ENCODE results near the gene EIF4A3.
A peak's percentile ranks its signal among the peaks of the same experiment; 100 is the strongest.

EIF4A3 gene

DNA sequence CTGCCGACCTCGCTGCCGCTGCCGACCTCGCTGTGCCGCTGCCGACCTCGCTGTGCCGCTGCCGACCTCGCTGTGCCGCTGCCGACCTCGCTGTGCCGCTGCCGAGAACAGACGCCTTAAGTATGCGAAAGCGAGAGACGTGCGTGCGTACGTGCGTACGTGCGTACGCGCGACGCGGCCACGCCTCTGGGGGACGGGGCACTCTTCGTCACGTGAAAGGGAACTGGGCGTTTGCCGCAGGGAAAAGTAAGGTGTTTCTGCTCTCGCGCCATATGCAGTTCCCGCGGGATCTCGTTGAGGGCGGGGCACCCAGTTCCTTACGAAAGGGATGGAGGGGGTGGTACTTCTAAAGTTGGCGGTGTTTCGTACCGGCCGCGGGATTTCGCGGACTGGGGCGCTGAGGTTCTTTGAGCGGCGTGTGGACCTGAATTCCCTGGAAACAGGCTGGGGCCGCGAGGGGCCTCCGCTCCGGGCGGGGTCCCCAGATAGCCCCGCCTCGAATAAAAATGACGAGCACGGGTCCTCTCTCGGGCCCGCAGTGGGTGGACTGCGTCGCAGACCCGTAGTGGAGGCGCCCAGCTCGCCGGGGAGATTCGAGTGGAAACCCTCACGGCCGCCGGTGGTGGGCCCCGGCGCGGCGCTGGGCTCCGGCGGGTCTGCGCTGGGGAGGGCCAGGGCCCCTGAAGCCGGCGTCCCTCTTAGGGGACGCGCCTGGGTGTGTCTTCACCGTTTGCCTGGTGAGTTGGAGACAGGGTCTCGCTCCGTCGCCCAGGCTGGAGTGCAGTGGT, at the start of gene EIF4A3:
Gene EIF4A3, minus strand, starts transcription at position 94 of the 788 bp plus-strand sequence. CDS start 167 bp downstream, outside the sequence.
- peak; percentile 94 for DNase-seq

- DNase-seq: no peak
Observed at GRCh38 chr17:80196652-80197051, 49.7 kb upstream of the EIF4A3 start.

GRCh38 chr17:80195671-80196529, 49.0 kb upstream of the EIF4A3 start:
- DNase-seq: peak; percentile 71

- DNase-seq: no peak
Observed at GRCh38 chr17:80195141-80195540, 48.2 kb upstream of the EIF4A3 start.

- DNase-seq: no peak
Observed at GRCh38 chr17:80191865-80192661, 45.1 kb upstream of the EIF4A3 start.

GRCh38 chr17:80191192-80191591, 44.3 kb upstream of the EIF4A3 start:
- no peak for DNase-seq

GRCh38 chr17:80190716-80191115, 43.8 kb upstream of the EIF4A3 start:
- DNase-seq: no peak

GRCh38 chr17:80189611-80190010, 42.7 kb upstream of the EIF4A3 start:
- DNase-seq: no peak

DNA sequence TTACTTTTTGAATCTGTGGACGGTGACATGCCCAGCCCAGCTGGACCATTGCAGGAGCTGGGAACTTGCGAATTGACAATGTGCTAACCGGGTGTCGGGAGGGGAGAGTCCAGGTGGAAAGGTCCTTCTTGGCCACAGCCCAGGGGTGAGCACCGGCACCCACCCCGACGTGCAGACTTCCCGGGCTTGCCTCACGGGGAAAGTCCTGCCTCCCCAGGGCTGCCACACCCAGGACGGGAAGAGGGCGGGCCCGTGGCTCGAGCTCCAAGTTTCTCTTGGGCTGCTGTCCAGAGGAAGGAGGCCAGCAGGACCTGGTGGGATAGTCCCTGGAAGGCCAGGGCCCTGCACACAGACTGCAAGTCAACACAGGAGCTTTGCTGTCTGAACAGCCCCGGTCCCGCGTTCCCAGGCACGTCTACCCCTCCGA, 40.6 kb upstream of the EIF4A3 start:
- no peak for DNase-seq

- no peak for DNase-seq
Observed at GRCh38 chr17:80187090-80187489, 40.2 kb upstream of the EIF4A3 start.

DNA sequence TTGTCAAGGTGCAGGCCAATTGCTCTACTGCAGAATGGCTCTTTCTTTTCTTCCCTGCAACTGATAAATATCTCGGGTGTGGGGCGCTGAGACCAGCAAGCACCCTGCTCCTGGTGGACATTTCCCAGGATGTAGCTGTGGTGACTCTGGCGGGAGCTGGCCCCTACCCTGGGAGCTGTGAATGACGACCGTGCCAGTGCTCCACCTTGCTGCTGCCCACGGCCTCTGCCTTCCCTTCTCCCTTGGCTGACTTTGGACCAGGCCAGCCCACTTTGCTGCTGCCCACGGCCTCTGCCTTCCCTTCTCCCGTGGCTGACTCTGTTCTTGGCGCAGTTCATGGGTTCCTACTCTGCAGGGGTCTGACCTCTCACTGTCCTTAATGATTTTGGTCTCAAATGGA, 39.0 kb upstream of the EIF4A3 start:
- DNase-seq: no peak

- no peak for DNase-seq
Observed at GRCh38 chr17:80184423-80184714, 37.4 kb upstream of the EIF4A3 start.

GRCh38 chr17:80183581-80184422, 36.9 kb upstream of the EIF4A3 start:
- DNase-seq: no peak

DNA sequence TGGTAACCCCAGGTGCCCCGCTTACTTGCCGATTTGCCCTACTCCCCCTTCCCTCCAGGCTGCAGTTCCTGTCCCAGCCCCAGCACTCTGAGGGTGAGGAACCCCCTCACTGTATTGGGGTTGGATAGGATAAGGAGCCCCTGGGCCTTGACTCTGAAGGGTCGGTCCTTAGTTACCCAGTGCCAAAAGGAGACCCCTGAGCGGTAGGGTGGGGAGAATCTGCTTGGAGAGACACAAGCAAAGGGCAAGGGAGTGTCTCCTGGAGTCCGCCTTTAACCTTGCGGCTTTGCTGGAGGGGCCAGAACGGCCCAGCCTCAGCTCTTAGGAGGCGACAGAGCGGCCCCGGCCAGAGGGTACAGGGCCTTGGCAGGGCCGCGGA, 35.9 kb upstream of the EIF4A3 start:
- no peak for DNase-seq

- no peak for DNase-seq
Observed at GRCh38 chr17:80182118-80182844, 35.4 kb upstream of the EIF4A3 start.

DNA sequence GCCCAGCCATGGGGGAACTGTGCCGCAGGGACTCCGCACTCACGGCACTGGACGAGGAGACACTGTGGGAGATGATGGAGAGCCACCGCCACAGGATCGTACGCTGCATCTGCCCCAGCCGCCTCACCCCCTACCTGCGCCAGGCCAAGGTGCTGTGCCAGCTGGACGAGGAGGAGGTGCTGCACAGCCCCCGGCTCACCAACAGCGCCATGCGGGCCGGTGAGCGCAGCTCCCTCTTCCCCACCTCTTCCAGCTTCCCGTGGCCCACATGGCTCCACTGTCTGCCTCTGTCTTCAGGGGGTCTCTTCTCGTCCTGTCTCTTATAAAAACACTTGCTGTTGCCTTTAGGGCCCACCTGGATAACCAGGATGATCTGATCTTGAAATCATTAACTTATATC, 34.5 kb upstream of the EIF4A3 start:
- DNase-seq: no peak

DNA sequence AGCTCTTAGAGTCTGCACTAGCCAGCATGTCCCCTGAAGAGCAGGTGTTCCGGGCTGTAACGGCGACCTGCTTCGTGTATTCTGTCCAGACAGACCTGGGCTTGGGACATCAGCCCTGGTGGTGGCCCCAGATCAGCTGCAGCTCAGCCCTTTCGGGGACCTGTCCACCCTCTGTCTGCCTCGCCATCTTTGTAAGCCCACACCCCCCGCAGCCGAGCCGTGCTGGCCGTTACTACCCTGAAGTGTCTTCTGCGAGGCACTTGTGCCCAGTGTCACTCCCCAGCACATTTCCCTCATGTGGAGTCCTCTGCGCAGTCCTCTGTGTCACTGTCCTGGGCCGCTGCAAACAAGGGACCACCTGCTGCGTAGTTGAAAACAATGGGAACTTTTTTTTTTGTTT, 33.3 kb upstream of the EIF4A3 start:
- DNase-seq: no peak

- DNase-seq: no peak
Observed at GRCh38 chr17:80177986-80178595, 31.2 kb upstream of the EIF4A3 start.

DNA sequence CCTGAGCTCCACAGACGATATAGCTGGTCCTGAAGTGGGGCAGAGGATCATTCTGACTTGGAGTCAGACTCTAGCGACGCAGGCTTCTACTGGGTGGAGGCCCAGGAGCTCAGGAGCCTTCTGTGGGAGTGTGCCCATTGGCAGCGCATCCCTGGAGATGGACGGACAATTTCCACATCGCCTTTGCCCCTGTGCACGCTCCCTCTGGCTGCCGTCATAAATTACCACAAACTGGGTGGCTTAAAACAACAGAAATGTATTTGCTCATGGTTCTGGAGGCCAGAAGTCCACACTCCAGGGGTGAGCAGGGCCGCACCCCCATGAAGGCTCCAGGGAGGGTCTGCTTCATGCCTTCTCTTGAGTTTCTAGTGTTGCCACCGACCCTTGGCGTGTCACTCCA, 29.8 kb upstream of the EIF4A3 start:
- no peak for DNase-seq

- no peak for DNase-seq
Observed at GRCh38 chr17:80173916-80174315, 27.0 kb upstream of the EIF4A3 start.

GRCh38 chr17:80173126-80173525, 26.2 kb upstream of the EIF4A3 start:
- no peak for DNase-seq
